Measurements from ENCODE around the gene EXOC6. TPM values are rescaled to one million over a fixed set of nuclear protein-coding genes. Genes with fewer than 3 reads are reported as not detected.

EXOC6 gene
- total and polyA plus RNA-seq, 10 of the 15 experiments (the other 5 are each of a cell fraction or from before 2014, with no cell fraction given): 7.6 to 53.8 (median 13.3) TPM

- TF ChIP-seq E2F4 (IDR thresholded peaks at IDR 0.05; ENCODE audit: low read depth, low read length): no peak
Observed at GRCh38 chr10:92890471-92890870, 42.2 kb downstream of the EXOC6 start (continued).

GRCh38 chr10:92891885-92892690 is 43.8 kb downstream of the EXOC6 start:
- in situ Hi-C loops (cut with MboI): no loop called here
- ChIA-PET POLR2A (no interaction called here), SMC1A (ENCODE audit: uncharacterized antibody, unreplicated experiment) (no interaction called here), CTCF (interaction anchor here (1.0 to 1.6 kb wide), 5 partner anchors 8 to 148 kb away, joined by 3 to 7 read pairs (median 3); no protein-coding TSS in a partner anchor), RAD21 (ENCODE audit: unreplicated experiment) (no interaction called here)
- no peak overlapping the region for H3K27ac ChIP-seq (ENCODE audit: control insufficient read depth, insufficient read depth)
- H3K79me2 ChIP-seq (ENCODE audit: control insufficient read depth, insufficient read depth, low read length): no peaks in the 10 kb centered on the region
- H3K4me2 ChIP-seq (ENCODE audit: control insufficient read depth, insufficient read depth): no peak overlapping the region
- BruUV-seq (replicated peaks): no TSS peak
- H3K36me3 ChIP-seq (ENCODE audit: control insufficient read depth in 2 of 2, insufficient read depth in 2 of 2, low read length in 1 of 2): no peaks in the 10 kb centered on the region
- 84% methylated on average over 5 of the region's 5 CpGs for WGBS (ENCODE audit: insufficient coverage, insufficient replicate concordance, low lambda C conversion rate, missing lambda C conversion rate)
- H3K9ac ChIP-seq (ENCODE audit: control insufficient read depth, insufficient read depth, low read length): no peak overlapping the region
- TF ChIP-seq MLLT1 (IDR thresholded peaks at IDR 0.05) (no peak), RB1 (IDR thresholded peaks at IDR 0.05; ENCODE audit: borderline replicate concordance) (no peak), POU2F2 (IDR thresholded peaks at IDR 0.05; ENCODE audit: borderline replicate concordance, low read depth, low read length) (no peak), POLR2AphosphoS5 (IDR thresholded peaks at IDR 0.05; ENCODE audit: low read length) (no peak), BACH1 (IDR thresholded peaks at IDR 0.05; ENCODE audit: borderline replicate concordance) (no peak), PAX5 (IDR thresholded peaks at IDR 0.05; ENCODE audit: borderline replicate concordance, low read depth, low read length) (no peak), ZNF592 (IDR thresholded peaks at IDR 0.05) (no peak), USF1 (IDR thresholded peaks at IDR 0.05; ENCODE audit: borderline replicate concordance, extremely low read length, insufficient read depth, low read depth, low read length) (no peak), NR2F1 (conservative IDR thresholded peaks at IDR 0.05) (no peak)
- no peaks in the 10 kb centered on the region for H3K27me3 ChIP-seq (replicated peaks in 1 of 2; ENCODE audit: control insufficient read depth in 2 of 2, insufficient read depth in 2 of 2, low read length in 1 of 2)
- ATAC-seq (no peak), DNase-seq (ENCODE audit: low read depth, low spot score) (no peak), FAIRE-seq (no peak)
- no peak overlapping the region for H2AFZ ChIP-seq (ENCODE audit: control insufficient read depth, low read depth, low read length)
- H3K4me1 ChIP-seq (ENCODE audit: control insufficient read depth, insufficient read depth, low read length): no peaks in the 10 kb centered on the region
- no peaks in the 10 kb centered on the region for H4K20me1 ChIP-seq (ENCODE audit: control insufficient read depth, insufficient read depth)
- H3K9me3 ChIP-seq (replicated peaks; ENCODE audit: control insufficient read depth, insufficient read depth, low read length): no peaks in the 10 kb centered on the region
- intact Hi-C loops (cut with micrococcal nuclease; ENCODE audit: unreplicated experiment): no loop called here
- no peak overlapping the region for H3K4me3 ChIP-seq
